Measurements from ENCODE around the gene FLNA. TPM values are rescaled to one million over a fixed set of nuclear protein-coding genes. Genes with fewer than 3 reads are reported as not detected.
A peak's percentile ranks its signal among the peaks of the same experiment; 100 is the strongest.

FLNA gene
- total and polyA plus RNA-seq, 2 experiments from 2014 or later, result 1,379 to 2,857 TPM

DNA sequence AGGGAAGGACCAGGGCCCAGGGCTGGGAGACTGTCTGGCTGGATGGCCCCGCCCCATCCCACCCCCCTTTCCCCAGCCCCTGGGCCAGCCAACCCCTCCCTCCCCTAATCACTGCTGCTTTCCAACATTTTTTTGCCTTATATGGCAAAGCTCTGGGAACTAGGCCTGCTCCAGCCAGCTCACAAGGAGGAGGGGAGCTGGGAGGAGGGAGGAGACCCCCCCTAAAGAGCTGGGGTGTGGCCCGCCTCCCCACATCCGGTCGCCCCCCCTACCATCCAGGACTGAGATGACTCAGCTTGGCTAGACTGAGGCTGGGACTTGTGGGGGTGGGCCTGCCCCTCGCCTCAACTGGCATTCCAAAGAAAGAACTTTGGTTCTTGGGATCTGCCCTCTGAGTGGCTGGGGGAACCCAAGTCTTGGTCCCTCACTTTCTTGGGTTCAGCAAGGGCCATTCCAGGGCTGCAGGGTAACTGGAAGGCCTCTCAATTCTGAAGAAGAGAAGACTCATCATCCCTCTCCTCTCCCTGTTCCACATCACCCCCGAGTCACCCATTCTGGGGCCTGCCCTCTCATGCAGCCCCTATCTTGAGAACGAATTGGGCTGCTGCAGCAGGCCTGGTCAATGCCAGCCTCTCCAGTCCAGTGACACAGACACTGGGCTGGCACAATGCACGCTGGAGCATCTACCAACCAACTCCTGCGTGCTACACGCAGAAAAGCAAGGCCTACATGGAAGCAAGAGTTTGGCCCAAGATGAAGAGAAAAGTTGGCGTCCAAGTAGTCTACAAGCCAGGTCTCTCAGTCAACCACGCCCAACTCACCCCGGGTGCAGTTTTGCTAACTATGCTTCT is 4.8 kb downstream of the FLNA start:
- WGBS, 2 experiments (ENCODE audit: low coverage in 1 of 2, low lambda C conversion rate in 2 of 2, missing lambda C conversion rate in 2 of 2), result 0 to 2% methylated on average over 5 to 13 of the region's 13 CpGs
- in situ Hi-C loops (cut with MboI), result no loop called here

DNA sequence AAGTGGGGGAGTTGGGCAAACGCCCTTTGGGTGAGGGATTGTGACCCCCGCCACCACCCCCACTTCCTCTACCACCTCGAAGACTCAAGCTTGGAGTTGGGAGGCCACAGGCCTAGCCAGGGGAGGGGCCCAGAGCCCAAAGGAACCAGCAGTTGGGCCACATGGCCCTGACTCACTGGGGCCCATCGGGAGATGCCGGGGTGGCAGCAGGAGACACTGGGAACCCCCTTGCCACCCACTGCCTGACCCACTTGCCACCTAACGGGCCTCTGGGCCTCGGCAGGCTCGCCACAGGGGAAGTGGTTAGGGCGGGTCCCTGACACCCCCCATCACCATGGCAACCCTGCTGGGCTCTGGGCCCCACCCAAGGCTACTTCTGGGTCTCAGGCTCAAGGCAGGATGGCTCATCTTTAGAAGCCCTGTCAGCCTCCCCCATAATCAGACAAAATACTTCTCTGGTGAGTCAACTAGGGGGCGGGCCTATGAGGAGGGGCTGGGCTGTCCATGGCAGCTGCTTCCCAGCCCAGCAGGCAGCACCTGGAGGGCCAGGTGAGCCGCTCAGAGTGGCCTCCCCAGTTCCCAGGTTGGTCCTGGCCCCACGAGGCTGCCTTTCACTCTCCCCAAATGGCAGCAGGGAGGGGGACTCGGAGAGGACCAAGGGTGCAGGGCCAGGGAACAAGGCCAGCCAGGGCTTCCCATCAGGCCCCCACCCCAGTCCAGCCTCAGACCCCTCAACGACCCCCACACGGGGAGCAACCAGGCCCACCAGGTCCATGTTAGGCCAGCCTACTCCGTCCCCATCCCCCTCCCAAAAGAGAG is 5.6 kb downstream of the FLNA start:
- H2AFZ ChIP-seq, result no peak overlapping the region
- TF ChIP-seq EZH2 (IDR thresholded peaks at IDR 0.05; ENCODE audit: insufficient read depth, poor library complexity, severe bottlenecking), result no peak
- TF ChIP-seq EZH2phosphoT487 (IDR thresholded peaks at IDR 0.05; ENCODE audit: insufficient read depth, low read depth), result no peak
- peak overlapping the region; percentile 78 for H3K4me2 ChIP-seq (ENCODE audit: unreplicated experiment)
- H3K4me1 ChIP-seq (ENCODE audit: insufficient read depth), result 0 out of 2 replicates have a peak, but pooled peaks cover 9% of the 10 kb centered on the region
- H4K20me1 ChIP-seq (ENCODE audit: insufficient read depth), result no peaks in the 10 kb centered on the region
- H3K4me3 ChIP-seq, result peak overlapping the region; percentile 92
- peak overlapping the region; percentile 97 for H3K9ac ChIP-seq
- no peaks in the 10 kb centered on the region for H3K9me2 ChIP-seq (ENCODE audit: insufficient read depth)
- H3F3A ChIP-seq (ENCODE audit: insufficient read depth), result peaks cover 13% of the 10 kb centered on the region
- H3K27me3 ChIP-seq (replicated peaks; ENCODE audit: insufficient read depth), result no peaks in the 10 kb centered on the region
- H3K79me2 ChIP-seq (ENCODE audit: insufficient read depth), result peaks cover 72% of the 10 kb centered on the region
- no peaks in the 10 kb centered on the region for H3K9me3 ChIP-seq (ENCODE audit: low read depth)
- peaks cover 4% of the 10 kb centered on the region; the same call in 1 of the 2 replicates for H3K36me3 ChIP-seq (ENCODE audit: low read depth)
- in situ Hi-C loops (cut with MboI), result no loop called here
- H3K27ac ChIP-seq, result peak overlapping the region; percentile 98
- peak; percentile 97 for DNase-seq
- WGBS, 2 experiments (ENCODE audit: low coverage in 1 of 2, low lambda C conversion rate in 2 of 2, missing lambda C conversion rate in 2 of 2), result 0% methylated on average over 4 to 9 of the region's 16 CpGs

More for the DNA sequence above, 4.8 kb downstream of the FLNA start:
- H3K36me3 ChIP-seq (ENCODE audit: low read depth), result peaks cover 4% of the 10 kb centered on the region; the same call in 1 of the 2 replicates
- no peaks in the 10 kb centered on the region for H3K9me2 ChIP-seq (ENCODE audit: insufficient read depth)
- no peak overlapping the region for H2AFZ ChIP-seq
- DNase-seq, result peak; percentile 89
- H3K9me3 ChIP-seq (ENCODE audit: low read depth), result no peaks in the 10 kb centered on the region
- no peaks in the 10 kb centered on the region for H3K27me3 ChIP-seq (replicated peaks; ENCODE audit: insufficient read depth)
- peak overlapping the region; percentile 78 for H3K4me2 ChIP-seq (ENCODE audit: unreplicated experiment)
- TF ChIP-seq EZH2phosphoT487 (IDR thresholded peaks at IDR 0.05; ENCODE audit: insufficient read depth, low read depth), result no peak
- no peak for TF ChIP-seq EZH2 (IDR thresholded peaks at IDR 0.05; ENCODE audit: insufficient read depth, poor library complexity, severe bottlenecking)
- no peaks in the 10 kb centered on the region for H4K20me1 ChIP-seq (ENCODE audit: insufficient read depth)
- 0 out of 2 replicates have a peak, but pooled peaks cover 9% of the 10 kb centered on the region for H3K4me1 ChIP-seq (ENCODE audit: insufficient read depth)
- peaks cover 64% of the 10 kb centered on the region for H3K79me2 ChIP-seq (ENCODE audit: insufficient read depth)
- H3K9ac ChIP-seq, result peak overlapping the region; percentile 97
- H3K27ac ChIP-seq, result peak overlapping the region; percentile 98
- H3K4me3 ChIP-seq, result peak overlapping the region; percentile 92
- H3F3A ChIP-seq (ENCODE audit: insufficient read depth), result peaks cover 13% of the 10 kb centered on the region

DNA sequence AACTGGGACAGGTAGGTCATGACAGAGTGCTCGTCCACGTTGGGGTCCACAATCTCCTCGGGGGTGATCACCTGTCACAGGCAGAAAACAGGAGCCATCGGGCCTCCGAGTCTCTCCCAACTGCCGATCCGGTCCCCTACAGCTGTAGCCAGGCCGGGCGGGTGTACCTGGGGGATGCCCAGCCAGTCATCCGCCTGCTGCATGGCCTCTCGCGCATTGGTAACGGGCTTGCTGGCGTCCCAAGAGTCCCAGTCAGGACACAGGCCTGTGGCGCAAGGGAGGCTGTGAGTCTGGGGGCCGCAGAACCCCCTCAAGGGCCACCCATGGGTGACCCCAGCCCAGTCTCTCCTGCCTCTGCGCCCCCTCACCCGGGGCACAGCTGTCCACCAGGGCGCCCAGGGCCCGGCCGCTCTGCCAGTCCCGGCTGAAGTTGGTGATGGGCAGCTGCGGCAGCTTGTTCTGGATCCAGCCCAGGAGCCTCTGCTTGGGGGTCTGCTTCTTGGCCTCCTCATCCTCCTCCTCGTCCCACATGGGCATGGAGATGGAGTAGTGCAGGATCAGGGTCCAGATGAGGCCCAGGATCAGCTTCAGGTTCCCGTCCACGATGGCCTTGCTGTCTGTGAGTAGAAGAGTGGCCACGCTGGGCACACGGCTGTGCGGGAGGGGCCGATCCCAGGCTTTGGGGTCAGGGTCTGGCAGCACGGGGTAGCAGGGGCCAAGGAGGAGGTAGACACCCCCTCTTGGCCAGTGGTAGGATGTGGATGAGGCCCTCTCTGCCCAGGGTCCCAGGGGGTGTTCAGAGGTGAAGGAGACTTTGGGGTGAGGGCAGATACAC is 6.7 kb downstream of the FLNA start:
- Histone ChIP-seq H3K9me3 (ENCODE audit: low read depth) (no peaks in the 10 kb centered on the region), H4K20me1 (ENCODE audit: insufficient read depth) (no peaks in the 10 kb centered on the region), H3F3A (ENCODE audit: insufficient read depth) (peaks cover 20% of the 10 kb centered on the region), H3K79me2 (ENCODE audit: insufficient read depth) (peaks cover 78% of the 10 kb centered on the region), H3K4me3 (peak overlapping the region; percentile 92), H3K27me3 (replicated peaks; ENCODE audit: insufficient read depth) (no peaks in the 10 kb centered on the region), H2AFZ (no peak overlapping the region), H3K36me3 (ENCODE audit: low read depth) (peaks cover 4% of the 10 kb centered on the region; the same call in 1 of the 2 replicates), H3K9me2 (ENCODE audit: insufficient read depth) (no peaks in the 10 kb centered on the region), H3K4me2 (ENCODE audit: unreplicated experiment) (peak overlapping the region; percentile 73), H3K9ac (peak overlapping the region; percentile 97), H3K27ac (peak overlapping the region; percentile 98), H3K4me1 (ENCODE audit: insufficient read depth) (0 out of 2 replicates have a peak, but pooled peaks cover 9% of the 10 kb centered on the region)
- WGBS, 2 experiments (ENCODE audit: low coverage in 1 of 2, low lambda C conversion rate in 2 of 2, missing lambda C conversion rate in 2 of 2), result 49 to 75% methylated on average over 10 to 17 of the region's 31 CpGs
- DNase-seq, result no peak
- TF ChIP-seq EZH2 (IDR thresholded peaks at IDR 0.05; ENCODE audit: insufficient read depth, poor library complexity, severe bottlenecking) (no peak), EZH2phosphoT487 (IDR thresholded peaks at IDR 0.05; ENCODE audit: insufficient read depth, low read depth) (no peak)
- in situ Hi-C loops (cut with MboI), result no loop called here

Measured in GM23248 (cell line).